GM21390 (cell line): ENCODE results near the gene NCR2.

Experiments used
- ATAC-seq: cut with Tn5 transposase; IDR thresholded peaks from one replicate; pipeline ENCODE4 v1.9.1; 2021; ENCODE audit not compliant: unreplicated experiment

The NCR2 gene

DNA sequence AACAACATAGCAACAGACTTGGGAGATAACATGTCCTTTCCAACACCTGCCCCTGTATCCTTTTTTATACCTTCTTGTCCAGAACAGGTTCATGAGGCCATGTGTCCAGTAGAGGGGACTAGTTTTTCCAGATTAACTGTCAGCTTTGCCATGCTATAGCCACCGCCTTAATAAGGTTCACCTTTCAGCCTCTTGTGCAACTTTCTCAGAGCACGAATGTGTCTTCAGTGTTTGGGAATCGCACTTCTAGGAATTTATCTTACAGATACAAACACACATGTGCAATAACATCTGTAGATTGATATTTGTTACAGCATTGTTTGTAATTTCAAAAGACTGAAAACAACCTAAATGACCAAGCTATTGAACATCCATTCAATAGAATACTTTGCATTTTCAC lies 21.4 kb downstream of the NCR2 start:
- ATAC-seq = no peak

DNA sequence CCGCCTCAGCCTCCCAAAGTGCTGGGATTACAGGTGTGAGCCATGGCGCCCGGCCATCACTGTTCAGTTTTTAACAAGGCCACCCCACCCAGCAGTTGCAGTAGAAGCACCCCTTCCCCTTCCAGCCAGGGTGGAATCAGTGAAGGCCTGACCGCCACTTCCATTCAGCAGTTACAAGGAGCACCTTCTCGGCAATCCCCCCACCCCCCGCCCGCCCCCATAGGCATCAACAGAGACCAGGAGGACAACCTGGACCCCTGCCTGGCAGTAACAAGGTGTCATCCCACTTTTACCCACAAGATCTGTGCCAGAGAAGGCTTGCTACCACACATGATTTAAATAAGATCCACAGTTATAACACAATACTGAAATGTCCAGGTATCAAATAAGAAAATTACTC lies 23.1 kb downstream of the NCR2 start:
- no peak for ATAC-seq

GRCh38 chr6:41359617-41360313 lies 24.4 kb downstream of the NCR2 start:
- ATAC-seq = no peak

DNA sequence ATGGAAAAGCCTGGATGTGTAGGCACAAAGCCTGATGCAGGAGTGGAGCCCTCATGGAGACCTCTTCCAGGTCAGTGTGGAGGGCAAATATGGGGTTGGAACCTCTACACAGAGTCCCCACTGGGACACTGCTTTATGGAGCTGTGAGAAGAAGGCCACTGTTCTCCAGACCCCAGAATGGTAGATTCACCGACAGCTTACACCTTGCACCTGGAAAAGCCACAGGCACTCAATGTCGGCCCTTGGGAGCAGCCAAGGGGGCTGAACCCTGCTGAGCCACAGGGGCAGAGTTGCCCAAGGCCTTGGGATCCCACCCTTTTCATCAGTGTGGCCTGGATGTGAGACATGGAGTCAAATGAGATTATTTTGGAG lies 24.9 kb downstream of the NCR2 start:
- no peak for ATAC-seq

DNA sequence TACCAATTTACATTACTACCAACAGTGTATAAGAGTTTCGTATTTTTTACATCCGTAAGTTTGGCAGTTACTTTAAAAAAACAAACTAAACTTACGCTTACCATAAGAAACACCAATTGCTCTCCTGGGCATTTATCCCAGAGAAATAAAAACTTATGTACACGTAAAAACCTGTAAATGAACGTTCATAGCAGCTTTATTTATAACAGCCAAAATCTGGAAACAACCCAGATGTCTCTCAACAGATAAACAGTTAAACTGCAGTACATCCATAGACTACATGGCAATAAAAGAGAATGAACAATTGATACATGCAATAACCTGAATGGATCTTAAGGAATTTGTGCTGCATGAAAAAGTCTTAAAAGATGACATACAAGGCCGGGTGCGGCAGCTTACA lies 30.7 kb downstream of the NCR2 start:
- ATAC-seq = no peak

DNA sequence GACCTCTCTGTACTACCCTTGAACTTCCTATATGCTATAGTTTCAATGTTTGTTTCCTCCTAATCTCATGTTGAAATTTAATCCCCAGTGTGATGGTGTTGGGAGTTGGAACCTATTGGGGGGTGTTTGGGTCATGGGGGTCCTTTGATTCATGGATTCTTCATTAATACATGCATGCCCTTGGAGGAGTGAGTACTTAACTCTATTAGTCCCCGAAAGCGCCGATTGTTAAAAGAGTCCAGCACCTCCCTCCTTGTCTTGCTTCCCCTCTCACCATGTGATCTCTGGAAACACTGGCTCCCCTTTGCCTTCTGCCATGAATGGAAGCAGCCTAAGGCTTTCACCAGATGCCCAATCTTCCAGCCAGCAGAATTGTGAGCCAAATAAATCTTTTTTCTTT lies 31.7 kb downstream of the NCR2 start:
- no peak for ATAC-seq

- ATAC-seq = no peak
Measured at GRCh38 chr6:41367700-41368099, 32.3 kb downstream of the NCR2 start.

GRCh38 chr6:41370488-41371111 lies 35.2 kb downstream of the NCR2 start:
- no peak for ATAC-seq

DNA sequence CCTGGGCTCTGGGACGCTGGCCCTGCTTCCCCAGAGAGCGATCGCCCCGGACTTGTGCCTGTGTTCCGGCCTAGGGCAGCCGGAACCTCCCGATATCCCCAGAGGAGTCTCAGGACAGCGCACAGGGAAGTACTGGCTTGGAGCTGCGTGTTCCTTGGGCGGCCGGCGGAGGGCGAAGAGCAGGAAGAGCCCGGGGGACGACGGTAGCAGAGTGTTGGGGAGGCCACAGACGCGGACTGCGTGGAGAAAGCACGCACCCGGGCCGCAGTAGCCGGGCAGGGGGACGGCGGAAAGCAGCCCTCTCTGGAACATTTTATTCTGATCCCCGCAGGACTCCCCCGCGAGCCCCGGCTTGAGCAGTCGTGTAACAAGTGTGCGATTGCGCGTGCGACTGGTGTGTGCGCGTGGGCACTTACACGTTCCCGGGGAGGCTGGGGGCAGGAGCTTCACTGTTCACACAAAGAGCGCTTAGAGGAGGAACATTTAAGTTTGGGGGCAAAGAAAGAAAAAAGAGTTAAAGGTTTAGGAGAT lies 36.1 kb downstream of the NCR2 start:
- ATAC-seq = no peak

- ATAC-seq = no peak
Measured at GRCh38 chr6:41371992-41372831, 36.8 kb downstream of the NCR2 start.

DNA sequence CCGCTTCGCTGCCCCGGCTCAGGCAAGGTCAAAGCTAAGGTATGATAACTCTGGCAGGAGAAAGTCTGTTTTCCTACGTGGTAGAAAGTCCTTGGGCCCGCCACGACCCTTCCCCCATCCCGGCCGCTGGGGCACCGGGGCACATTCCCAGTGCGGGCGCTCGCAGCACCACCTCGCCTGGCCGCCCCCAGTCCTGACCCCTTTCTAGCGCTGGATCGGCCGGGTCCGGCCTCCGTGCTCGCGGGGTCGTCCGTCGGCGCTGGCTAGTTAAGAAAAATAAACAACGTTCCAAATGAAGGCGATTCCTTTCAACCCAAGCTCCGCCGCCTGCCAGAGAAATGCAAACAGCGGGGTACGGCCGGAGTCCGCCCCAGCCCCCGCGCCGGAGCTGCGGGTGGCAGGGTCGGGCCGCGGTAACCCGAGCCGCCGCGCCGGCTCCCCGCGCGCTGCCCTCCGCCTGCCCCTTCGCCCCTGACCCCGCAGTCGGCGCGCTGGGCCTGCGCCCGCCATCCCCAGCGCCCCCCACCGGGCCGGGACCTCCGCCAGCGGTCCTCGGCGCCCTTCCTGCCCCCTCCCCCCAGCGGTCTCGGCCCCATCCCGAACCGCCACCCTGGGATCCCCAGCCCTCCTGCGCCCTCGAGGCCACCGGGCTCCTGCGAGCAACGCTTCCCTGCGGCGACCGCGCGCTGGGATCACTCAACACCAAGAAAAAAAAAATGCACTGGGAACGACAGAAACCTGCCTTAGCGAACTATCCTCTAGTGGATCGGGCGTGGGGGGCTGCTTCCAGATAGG lies 37.6 kb downstream of the NCR2 start:
- no peak for ATAC-seq

DNA sequence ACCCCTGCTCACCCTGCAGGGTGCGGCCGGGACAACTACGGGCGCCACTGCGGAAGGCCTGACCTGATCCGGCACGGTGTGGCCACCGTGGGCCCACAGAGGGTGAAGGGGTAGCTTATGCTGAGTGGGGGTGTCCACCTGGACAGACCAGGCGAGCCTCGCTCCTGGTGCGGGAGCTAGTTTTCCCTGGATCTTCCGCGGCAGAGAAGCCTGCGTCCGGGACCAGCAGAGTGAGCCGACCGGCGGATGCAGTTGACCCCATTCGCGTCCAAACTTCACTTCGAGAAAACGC lies 38.2 kb downstream of the NCR2 start:
- ATAC-seq = no peak

GRCh38 chr6:41373919-41374617 lies 38.7 kb downstream of the NCR2 start:
- no peak for ATAC-seq

- no peak for ATAC-seq
Measured at GRCh38 chr6:41374618-41375590, 39.5 kb downstream of the NCR2 start.

GRCh38 chr6:41375598-41376151 lies 40.3 kb downstream of the NCR2 start:
- no peak for ATAC-seq

- no peak for ATAC-seq
Measured at GRCh38 chr6:41376176-41376575, 40.8 kb downstream of the NCR2 start.

- no peak for ATAC-seq
Measured at GRCh38 chr6:41377071-41377470, 41.7 kb downstream of the NCR2 start.

GRCh38 chr6:41379306-41379705 lies 43.9 kb downstream of the NCR2 start:
- ATAC-seq = no peak

DNA sequence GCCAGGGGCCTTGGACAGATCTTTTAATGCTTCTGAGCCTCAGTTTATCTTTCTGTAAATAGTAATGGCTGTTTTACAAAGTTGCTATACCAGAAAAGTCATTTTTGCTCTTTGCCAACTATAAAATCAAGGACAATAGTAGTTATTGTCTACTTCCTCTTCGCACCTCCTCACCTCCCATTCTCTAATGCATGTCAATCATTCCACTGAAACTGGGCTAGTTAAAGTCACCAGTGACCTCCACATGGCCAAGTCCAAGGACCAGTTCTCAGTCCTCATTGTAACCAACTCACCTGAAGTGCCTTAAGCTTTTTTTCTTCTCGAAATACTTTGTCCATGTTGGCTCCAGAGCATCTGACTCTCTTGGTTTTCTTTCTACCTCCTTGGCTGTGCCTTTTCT lies 51.2 kb downstream of the NCR2 start:
- no peak for ATAC-seq
